Keratinocyte (primary cell): ENCODE results near the gene CRYGS. TPM values are rescaled to one million over a fixed set of nuclear protein-coding genes. Genes with fewer than 3 reads are reported as not detected.
"Not testable (repeated sequence)": the region's sequence is repeated elsewhere in the genome, so short reads cannot be mapped to it uniquely, and the experiment has no call there.

Experiments
- DNase-seq: peaks from one replicate; pipeline ENCODE4 v3.0.0-alpha.2; 2011; ENCODE audit warnings: low read depth, missing footprints, low spot score
- FAIRE-seq: peaks from 2 replicates; lab custom pipeline; 2011; peaks lifted over from hg19 to GRCh38; lab: Jason Lieb, UNC
- H2AFZ ChIP-seq: 2 replicates; pipeline ENCODE4 v1.6.0; 2012; ENCODE audit warnings: low read length, control low read depth, inconsistent platforms; ENCODE audit not compliant: control insufficient read depth
- H3K27ac ChIP-seq: 2 replicates; pipeline ENCODE4 v1.5.1; 2011; ENCODE audit warnings: low read length; ENCODE audit not compliant: control insufficient read depth, insufficient read depth
- H3K27me3 ChIP-seq: 3 replicates; pipeline ENCODE4 v1.6.0; 2011; ENCODE audit warnings: low read length; ENCODE audit not compliant: control insufficient read depth, insufficient read depth; ENCODE audit errors: extremely low read depth
- H3K36me3 ChIP-seq, 2 experiments: 2 replicates in 1 of 2; 3 replicates in 1 of 2; pipeline ENCODE4 v1.5.1; 2011; ENCODE audit warnings: low read length in 2 of 2, mild to moderate bottlenecking in 1 of 2; ENCODE audit not compliant: control insufficient read depth in 2 of 2, insufficient read depth in 2 of 2; ENCODE audit errors: extremely low read depth in 1 of 2
- H3K4me1 ChIP-seq: 3 replicates; pipeline ENCODE4 v1.5.1; 2011; ENCODE audit warnings: low read length; ENCODE audit not compliant: control insufficient read depth, insufficient read depth; ENCODE audit errors: extremely low read depth
- H3K4me2 ChIP-seq: 3 replicates; pipeline ENCODE4 v1.6.0; 2011; ENCODE audit warnings: low read depth, low read length; ENCODE audit not compliant: control insufficient read depth, insufficient read depth; ENCODE audit errors: extremely low read depth
- H3K4me3 ChIP-seq, 3 experiments: fragments of 200-600 bp in 1 of 3; sonication (generic) in 1 of 3; 2 replicates in 2 of 3; 3 replicates in 1 of 3; pipeline ENCODE4 v1.5.1; 2011 to 2016; ENCODE audit warnings: low read length in 3 of 3, mild to moderate bottlenecking in 3 of 3, control low read depth in 2 of 3, inconsistent platforms in 1 of 3, low read depth in 1 of 3, mixed read lengths in 1 of 3, mixed run types in 1 of 3, moderate library complexity in 1 of 3; ENCODE audit not compliant: control insufficient read depth in 2 of 3, insufficient read depth in 2 of 3; ENCODE audit errors: extremely low read depth in 1 of 3
- H3K79me2 ChIP-seq: 2 replicates; pipeline ENCODE4 v1.6.0; 2012; ENCODE audit warnings: low read length; ENCODE audit not compliant: control insufficient read depth, insufficient read depth
- H3K9ac ChIP-seq: 3 replicates; pipeline ENCODE4 v1.6.0; 2011; ENCODE audit warnings: low read length; ENCODE audit not compliant: control insufficient read depth, insufficient read depth; ENCODE audit errors: extremely low read depth
- H3K9me1 ChIP-seq: 3 replicates; pipeline ENCODE4 v1.6.0; 2011; ENCODE audit warnings: low read length; ENCODE audit not compliant: control insufficient read depth, insufficient read depth; ENCODE audit errors: extremely low read depth
- H3K9me3 ChIP-seq: 2 replicates; pipeline ENCODE4 v1.5.1; 2012; ENCODE audit warnings: low read depth, low read length; ENCODE audit not compliant: control insufficient read depth
- H4K20me1 ChIP-seq: 3 replicates; pipeline ENCODE4 v1.6.0; 2011; ENCODE audit warnings: low read length; ENCODE audit not compliant: control insufficient read depth, insufficient read depth; ENCODE audit errors: extremely low read depth
- CTCF ChIP-seq, 3 experiments: IDR thresholded peaks in 1 of 3; conservative IDR thresholded peaks in 1 of 3; optimal IDR thresholded peaks in 1 of 3; 2 replicates in 2 of 3; 3 replicates in 1 of 3; pipeline versions ENCODE3 to v1.5.1; 2011; ENCODE audit warnings: low read length in 3 of 3, mild to moderate bottlenecking in 3 of 3, moderate library complexity in 2 of 3, control low read depth in 1 of 3, inconsistent platforms in 1 of 3; ENCODE audit not compliant: insufficient read depth in 2 of 3; ENCODE audit errors: extremely low read depth in 1 of 3
- EZH2 ChIP-seq: IDR thresholded peaks from one replicate; pipeline ENCODE4 v1.6.1; 2012; ENCODE audit warnings: inconsistent platforms, mild to moderate bottlenecking, low read length, moderate library complexity
- dilution Hi-C: fragments of 300-500 bp; cut with MboI; formaldehyde crosslinking; loops from one replicate; pipeline ENCODE4 v1.7.0; 2020; ENCODE audit warnings: low sequenced_read_pairs; ENCODE audit not compliant: extremely low pct_ligation_motif_present
- polyA plus RNA-seq, 5 experiments: library from polyadenylated mRNA; depleted of rRNA in 3 of 5; stranded (reverse) in 3 of 5; stranded (forward) in 1 of 5; unstranded in 1 of 5; fragments of >200 nt; gene quantifications; 1 replicate in 1 of 5; 2 replicates in 3 of 5; 3 replicates in 1 of 5; pipeline versions ENCODE4 v1.2.1 to v1.2.3, GENCODE V29; 2011 to 2012; ENCODE audit warnings: missing spikeins in 2 of 5, low read depth in 1 of 5, low replicate concordance in 1 of 5

Gene CRYGS
- polyA plus RNA-seq, 1 donor (not counting 4 experiments of a cell fraction or from before 2014, with no cell fraction given), result 3.4 TPM

DNA sequence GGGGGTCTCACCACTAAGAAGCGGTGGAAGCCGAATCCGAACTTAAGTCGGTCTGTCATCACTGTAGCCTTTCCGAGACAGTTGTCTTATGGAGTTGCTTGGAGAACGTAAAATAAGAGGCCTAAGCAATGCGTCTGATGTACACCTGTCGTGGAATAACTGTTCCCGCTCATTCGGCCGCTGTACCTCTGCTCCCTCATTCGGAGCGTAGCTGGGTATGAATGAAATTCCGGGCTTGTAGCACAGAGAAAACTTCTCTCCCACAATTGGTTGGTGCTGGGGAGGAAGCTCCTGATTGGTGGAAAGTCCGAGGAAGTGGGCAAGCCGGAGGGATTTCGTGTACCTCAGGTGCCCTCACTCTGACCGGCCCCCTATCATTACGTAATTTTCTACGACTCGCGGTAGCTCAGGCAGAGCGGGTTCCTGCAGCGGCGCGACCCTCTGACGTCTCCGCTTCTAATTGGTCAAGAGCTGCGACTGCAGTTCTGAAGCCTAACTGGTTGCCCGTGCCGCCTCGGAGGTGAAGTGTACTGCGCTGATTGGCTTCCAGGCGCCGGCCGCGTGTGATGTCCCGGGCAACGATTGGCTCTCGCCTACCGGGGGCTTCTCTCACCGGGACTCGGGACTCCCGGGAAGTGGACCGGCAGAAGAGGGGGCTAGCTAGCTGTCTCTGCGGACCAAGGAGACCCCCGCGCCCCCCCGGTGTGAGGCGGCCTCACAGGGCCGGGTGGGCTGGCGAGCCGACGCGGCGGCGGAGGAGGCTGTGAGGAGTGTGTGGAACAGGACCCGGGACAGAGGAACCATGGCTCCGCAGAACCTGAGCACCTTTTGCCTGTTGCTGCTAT, 26.1 kb upstream of the CRYGS start, which contains the start of gene DNAJB11:
TSS of gene DNAJB11 (plus strand) at position 625 of the 845 bp plus-strand sequence. CDS start at position 803, 178 bp downstream.
- Histone ChIP-seq H2AFZ (peak within 1 kb of the TSS; percentile 79), H3K27me3 (no peaks in the 10 kb centered on the region), H3K79me2 (peaks cover 43% of the 10 kb centered on the region), H3K36me3 (peaks cover 2 to 11% of the 10 kb centered on the region in 2 experiments), H3K27ac (peak within 1 kb of the TSS; percentile 87), H3K9ac (peak within 1 kb of the TSS; percentile 89), H3K4me3 (peak within 1 kb of the TSS; percentile 73 to 87 (median 78)), H4K20me1 (no peaks in the 10 kb centered on the region), H3K4me1 (peaks cover 14% of the 10 kb centered on the region), H3K9me1 (no peaks in the 10 kb centered on the region), H3K4me2 (peak within 1 kb of the TSS; percentile 93), H3K9me3 (no peaks in the 10 kb centered on the region)
- dilution Hi-C loops, result no loop called here
- peak; percentile 97 for DNase-seq
- TF ChIP-seq CTCF (optimal IDR thresholded peaks at IDR 0.05 in 1 of 3, IDR thresholded peaks at IDR 0.05 in 1 of 3, conservative IDR thresholded peaks at IDR 0.05 in 1 of 3; ENCODE audit: extremely low read depth in 1 of 3, insufficient read depth in 2 of 3, low read length in 3 of 3), result no peak
- TF ChIP-seq EZH2, result no peak
- FAIRE-seq, result peak; percentile 81

GRCh38 chr3:186569779-186570095, 25.6 kb upstream of the CRYGS start:
- Histone ChIP-seq H3K27ac (peak overlapping the region; percentile 5), H3K27me3 (no peaks in the 10 kb centered on the region), H3K4me3 (peak overlapping the region; percentile 46 to 87 (median 78)), H3K4me1 (peaks cover 14% of the 10 kb centered on the region), H3K79me2 (peaks cover 42% of the 10 kb centered on the region), H3K9me3 (no peaks in the 10 kb centered on the region), H2AFZ (peak overlapping the region; percentile 58), H3K4me2 (peak overlapping the region; percentile 90), H3K9me1 (no peaks in the 10 kb centered on the region), H4K20me1 (no peaks in the 10 kb centered on the region), H3K36me3 (peaks cover 2 to 11% of the 10 kb centered on the region in 2 experiments), H3K9ac (peak overlapping the region; percentile 55)
- dilution Hi-C loops, result no loop called here
- no peak for DNase-seq
- TF ChIP-seq EZH2 (no peak), CTCF (optimal IDR thresholded peaks at IDR 0.05 in 1 of 3, IDR thresholded peaks at IDR 0.05 in 1 of 3, conservative IDR thresholded peaks at IDR 0.05 in 1 of 3; ENCODE audit: extremely low read depth in 1 of 3, insufficient read depth in 2 of 3, low read length in 3 of 3) (no peak)
- FAIRE-seq, result no peak

DNA sequence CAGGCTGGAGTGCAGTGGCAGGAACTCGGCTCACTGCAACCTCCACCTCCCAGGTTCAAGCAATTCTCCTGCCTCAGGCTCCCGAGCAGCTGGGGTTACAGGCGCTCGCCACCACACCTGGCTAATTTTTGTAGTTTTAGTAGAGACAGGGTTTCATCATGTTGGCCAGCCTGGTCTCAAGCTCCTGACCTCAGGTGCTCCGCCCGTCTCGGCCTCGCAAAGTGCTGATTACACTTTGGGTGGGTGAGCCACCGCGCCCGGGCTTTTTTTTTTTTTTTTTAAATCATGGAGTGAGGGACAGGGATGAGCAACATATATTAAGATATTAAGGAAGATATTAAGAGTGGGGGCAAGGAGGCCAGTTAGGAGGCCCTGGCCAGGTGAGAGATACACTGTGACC, 25.2 kb upstream of the CRYGS start:
- DNase-seq, FAIRE-seq, H3K27me3 ChIP-seq, H4K20me1 ChIP-seq, dilution Hi-C loops, H3K9me1 ChIP-seq, H3K27ac ChIP-seq, H3K9me3 ChIP-seq, H2AFZ ChIP-seq: not testable (repeated sequence)
- H3K79me2 ChIP-seq, result peaks cover 39% of the 10 kb centered on the region
- H3K4me3 ChIP-seq, result peak overlapping the region; percentile 46 to 87 (median 78)
- H3K36me3 ChIP-seq, result peaks cover 2 to 11% of the 10 kb centered on the region in 2 experiments
- peak overlapping the region; percentile 90 for H3K4me2 ChIP-seq
- peaks cover 14% of the 10 kb centered on the region for H3K4me1 ChIP-seq
- peak overlapping the region; percentile 55 for H3K9ac ChIP-seq
